DMS 273 (cell line): ENCODE results near the gene MED12.

Experiments used
- DNase-seq: peaks from one replicate; lab custom pipeline; 2025; ENCODE audit not compliant: unreplicated experiment; lab: John Stamatoyannopoulos, UW

Gene MED12

DNA sequence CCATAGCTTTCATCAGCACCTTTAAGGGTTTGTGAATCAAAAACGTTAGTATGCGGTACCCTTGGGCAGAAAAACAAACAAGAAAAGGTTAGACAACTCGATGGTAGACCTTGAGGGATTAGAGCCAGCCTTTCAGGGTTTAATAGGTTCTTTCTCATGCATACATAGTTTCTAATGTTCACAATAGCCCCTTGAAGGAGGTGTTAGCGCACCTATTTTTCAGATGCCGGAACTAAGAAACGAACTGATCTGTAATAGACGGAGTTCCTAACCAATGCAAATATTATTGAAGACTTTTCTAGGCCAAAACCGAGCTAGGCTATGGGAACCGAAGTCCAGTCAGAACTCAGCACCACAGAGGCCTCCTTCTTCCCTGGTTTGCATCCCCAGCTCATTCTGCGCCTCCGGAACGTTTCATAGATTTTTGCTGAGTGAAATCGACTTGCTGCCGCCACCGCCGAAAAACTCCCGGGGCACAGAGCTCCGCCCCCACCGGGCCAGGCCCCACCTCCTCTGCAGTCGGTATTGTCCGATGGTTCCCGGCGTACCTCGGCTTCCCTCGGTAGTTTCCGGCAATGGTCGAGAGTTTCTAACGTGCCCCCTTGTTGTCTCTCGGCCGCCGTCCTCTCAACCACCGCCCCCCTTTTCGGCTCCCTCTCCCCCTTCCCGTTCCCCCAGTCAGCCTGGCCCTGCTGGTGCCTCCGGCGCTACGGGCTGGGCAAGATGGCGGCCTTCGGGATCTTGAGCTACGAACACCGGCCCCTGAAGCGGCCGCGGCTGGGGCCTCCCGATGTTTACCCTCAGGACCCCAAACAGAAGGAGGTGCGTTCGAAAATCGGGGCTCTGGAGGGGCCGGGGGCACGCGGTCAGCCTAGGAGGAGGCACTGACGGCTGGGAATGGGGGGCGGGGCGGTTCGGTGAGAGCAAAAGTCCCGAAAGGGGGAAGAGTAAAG is at the start of gene MED12:
MED12 (plus strand) TSS at position 565 of the 953 bp plus-strand sequence; CDS start at position 724, 159 bp downstream.
- DNase-seq, result peak; percentile 87

DNA sequence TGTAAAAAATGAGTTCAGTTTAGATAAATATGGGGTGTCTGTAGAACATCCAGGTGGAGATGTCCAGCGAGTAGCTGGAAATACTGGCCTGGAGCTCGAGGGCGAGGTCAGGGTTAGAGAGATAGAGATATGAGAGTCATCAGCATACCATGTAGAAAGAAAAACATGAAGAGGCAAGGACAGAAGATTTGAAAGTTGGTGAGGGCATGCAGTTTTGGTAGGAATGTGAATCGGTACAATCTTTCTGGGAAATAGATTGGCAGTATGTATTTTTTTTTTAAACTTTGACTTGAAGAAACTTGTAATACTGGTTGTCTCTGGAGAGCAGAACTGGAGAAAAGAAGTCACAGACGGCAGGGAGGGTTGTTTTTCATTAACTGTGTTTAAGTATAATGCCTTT is 47.9 kb upstream of the MED12 start:
- DNase-seq, result no peak

DNA sequence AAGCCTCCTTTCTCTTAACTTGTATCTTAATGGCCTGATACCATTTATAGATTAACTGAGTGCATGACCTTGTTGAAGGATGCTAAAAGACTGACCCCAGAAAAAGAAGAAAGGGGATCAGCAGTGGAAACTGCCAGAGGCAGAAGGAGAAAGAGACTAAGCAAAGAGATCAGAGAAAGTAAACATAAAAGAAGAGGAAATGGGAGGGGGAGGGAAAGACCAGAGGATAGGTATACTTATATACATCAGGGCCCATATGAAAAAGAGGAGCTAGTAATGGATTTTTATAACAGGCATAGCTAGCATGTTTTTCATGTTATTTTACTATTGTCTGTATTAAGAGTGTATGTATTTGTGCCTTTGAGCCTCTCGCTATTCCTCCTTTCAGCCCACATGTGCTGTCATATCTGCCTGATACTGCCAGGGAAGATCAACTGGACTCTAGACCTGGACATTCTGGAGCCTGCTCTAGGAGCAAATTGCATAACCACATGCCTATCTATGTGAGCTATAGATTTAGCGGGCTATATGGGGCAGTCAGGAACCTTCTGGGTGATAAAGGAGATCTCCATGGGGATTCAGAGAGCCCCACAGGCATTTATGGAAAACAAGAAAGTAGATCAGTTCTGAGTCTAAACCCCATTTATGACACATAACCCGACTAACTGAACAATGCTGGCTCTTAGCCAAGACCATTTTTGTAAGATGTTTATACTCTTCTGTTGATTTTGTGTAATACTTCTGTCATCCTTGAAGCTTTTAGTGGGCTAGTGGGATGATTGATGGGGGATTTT is 36.9 kb upstream of the MED12 start:
- no peak for DNase-seq

- no peak for DNase-seq
These were observed 36.2 kb upstream of the MED12 start for GRCh38 chrX:71082124-71082647.

GRCh38 chrX:71082822-71083221 is 35.6 kb upstream of the MED12 start:
- DNase-seq, result no peak

- peak; percentile 25 for DNase-seq
These were observed 32.5 kb upstream of the MED12 start for GRCh38 chrX:71085900-71086299.

GRCh38 chrX:71091263-71091662 is 27.1 kb upstream of the MED12 start:
- DNase-seq, result no peak

GRCh38 chrX:71095033-71095432 is 23.4 kb upstream of the MED12 start:
- DNase-seq, result no peak

- DNase-seq, result peak; percentile 93
These were observed 22.8 kb upstream of the MED12 start, which contains the start of gene FOXO4 for GRCh38 chrX:71095555-71095980. FOXO4 (plus strand) TSS chrX:71095851; CDS start chrX:71096529, 678 bp downstream.

DNA sequence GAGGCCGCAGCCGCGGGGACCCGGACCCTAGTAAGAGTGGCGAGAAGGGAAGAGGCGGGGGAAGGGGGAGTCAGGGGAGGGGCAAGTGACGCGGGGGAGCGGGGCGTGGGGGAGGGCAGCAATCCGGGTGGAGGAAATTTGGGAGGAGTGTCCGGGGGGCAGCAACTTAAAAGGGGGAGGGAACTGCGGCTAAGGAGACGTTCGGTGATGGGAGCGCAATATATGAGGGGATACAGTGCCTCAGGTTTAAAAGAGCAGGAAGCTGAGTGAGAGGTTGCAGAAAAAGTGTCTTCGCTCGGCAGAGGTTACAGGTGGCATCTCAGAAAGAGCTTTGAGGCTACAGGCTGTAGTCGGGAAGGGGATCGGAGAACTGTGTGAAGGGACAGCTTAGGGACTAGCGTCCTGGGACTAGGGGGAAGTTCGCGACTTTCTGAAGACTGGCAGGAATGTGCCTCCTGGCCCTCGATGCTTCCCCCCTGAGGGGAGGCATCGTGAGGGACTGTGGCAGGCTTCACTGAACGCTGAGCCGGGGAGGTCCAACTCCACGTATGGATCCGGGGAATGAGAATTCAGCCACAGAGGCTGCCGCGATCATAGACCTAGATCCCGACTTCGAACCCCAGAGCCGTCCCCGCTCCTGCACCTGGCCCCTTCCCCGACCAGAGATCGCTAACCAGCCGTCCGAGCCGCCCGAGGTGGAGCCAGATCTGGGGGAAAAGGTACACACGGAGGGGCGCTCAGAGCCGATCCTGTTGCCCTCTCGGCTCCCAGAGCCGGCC is 22.2 kb upstream of the MED12 start:
- peak; percentile 78 for DNase-seq

- no peak for DNase-seq
These were observed 21.7 kb upstream of the MED12 start for GRCh38 chrX:71096760-71097032.

DNA sequence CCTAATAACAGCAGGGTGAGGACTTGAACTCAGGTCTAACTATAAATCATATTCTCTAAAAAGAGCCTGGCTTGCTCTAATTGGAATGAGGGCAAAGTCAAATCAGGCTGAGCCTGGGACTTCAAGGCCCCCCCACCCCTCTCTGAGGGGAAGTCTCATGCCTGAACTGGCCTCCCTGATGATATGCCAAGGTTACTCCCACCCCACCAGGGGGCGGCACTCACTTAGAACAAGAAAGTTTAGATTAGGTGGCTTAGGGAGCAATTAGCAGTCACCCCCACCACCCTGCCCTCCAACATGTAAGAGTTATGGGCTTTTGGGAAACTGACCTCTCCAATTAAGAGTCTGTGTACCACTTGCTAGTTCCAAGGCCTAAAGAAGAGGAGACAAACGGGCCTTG is 20.1 kb upstream of the MED12 start:
- peak; percentile 73 for DNase-seq

DNA sequence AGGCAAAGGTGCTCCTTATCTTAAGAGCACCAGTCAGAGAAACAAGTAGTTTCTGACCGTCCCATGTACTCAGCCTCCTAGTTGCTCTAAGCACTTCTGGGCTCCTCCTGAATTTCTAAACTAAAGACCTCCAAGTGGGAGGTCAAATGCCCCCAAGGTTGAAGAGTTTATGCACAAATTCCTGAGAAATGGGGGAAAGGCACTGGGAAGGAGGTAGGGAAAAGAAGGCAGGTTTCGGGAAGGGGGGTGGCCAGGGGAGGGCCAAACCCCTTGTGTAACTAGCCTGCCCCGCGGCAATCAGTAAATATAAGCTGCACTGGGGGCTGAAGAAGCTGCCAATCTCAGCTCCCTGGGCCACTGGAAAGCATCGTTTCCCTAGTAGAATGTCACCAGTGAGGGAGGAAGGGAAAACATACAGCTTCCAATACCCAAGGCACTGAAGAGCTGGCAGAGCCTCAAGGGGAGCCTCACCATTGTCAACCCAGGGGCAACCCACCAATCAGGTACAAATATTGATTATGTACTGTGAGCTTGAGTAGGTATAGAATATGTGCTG is 19.4 kb upstream of the MED12 start:
- no peak for DNase-seq

DNA sequence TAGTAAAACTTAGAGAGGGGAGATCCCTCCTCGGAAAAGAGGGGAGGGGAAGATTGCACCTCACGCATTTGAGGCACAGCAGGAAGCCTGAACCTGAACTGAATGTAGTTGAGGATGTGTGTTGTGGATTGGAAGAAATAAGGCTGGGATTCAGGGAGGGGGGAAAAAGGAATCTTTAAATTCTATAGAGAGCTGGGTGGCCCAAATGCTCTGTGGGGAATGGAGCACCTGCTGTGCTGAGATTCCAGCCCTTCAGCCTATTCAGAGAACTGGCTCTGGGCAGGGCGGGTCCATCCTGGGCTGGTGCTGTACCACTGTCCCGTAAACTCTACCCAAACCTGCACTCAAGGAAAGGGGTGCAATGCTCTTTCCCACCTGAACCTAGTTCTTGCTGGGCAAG is 18.7 kb upstream of the MED12 start:
- no peak for DNase-seq

- DNase-seq, result no peak
These were observed 17.6 kb upstream of the MED12 start for GRCh38 chrX:71100581-71101505.

GRCh38 chrX:71102292-71102691 is 16.1 kb upstream of the MED12 start:
- no peak for DNase-seq

DNA sequence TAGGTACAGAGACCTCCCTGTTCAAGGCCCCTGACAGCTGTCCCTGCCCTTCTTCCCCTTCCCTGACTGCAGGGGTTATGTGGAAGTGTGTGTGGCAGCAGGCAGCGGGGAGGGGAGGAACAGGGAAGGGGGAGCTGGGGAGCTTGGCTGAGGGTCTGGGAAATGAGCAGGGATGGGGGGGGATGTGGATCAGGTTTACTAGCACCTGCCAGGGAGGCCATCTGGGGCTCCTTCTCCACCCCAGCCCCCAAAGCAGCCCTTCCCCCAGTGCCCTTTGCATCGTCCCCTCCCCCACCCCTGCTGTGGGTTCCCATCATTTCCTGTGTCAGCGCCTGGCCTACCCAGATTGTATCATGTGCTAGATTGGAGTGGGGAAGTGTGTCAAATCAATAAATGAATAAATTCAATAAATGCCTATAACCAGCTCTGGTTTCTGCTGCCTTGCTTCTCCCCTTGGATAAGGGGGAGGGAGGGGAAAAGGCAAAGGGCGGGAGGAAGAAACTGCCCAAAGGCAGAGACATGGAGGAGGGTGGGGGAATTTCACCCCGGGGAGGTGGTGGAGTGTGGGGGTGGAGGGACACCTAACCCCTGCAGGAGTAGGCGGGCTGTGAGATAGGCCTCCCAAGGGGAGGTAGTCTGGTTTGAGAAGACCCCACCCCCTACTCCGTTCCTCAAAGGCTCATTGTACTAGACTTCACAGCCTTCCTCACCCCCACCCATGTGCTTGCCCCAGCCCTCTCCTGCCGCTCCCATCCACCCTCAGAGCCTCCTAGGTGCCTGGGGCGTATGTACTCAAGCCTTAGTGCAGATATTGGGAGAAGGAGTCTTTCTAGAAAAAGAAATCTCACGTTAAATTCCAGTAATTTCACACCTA is 15.0 kb upstream of the MED12 start:
- DNase-seq, result peak; percentile 45

DNA sequence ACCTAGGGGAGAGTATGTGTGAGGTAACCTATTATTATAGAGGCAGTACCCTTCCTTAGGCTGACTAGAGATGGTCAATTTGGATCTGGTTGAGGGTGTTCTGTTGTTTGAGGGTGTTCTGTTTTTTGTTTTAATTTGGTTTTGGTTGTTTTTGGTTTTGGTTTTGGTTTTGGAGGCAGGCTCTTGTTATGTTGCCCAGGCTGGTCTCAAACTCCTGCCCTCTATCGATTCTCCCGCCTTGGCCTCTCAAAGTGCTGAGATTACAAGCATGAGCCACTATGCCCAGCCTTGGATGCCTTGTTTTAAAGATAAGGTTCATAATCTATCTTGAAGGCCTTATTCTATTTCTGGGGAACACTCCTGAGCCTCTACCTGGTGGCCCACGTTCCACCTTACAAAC is 12.8 kb upstream of the MED12 start:
- no peak for DNase-seq

GRCh38 chrX:71106427-71106826 is 12.0 kb upstream of the MED12 start, which contains the start of gene CXorf65:
CXorf65 (minus strand) TSS chrX:71106740; CDS start chrX:71106556, 184 bp downstream.
- no peak for DNase-seq
